HG03097 (cell line): ENCODE measurements around the gene GCGR.

Source experiments
- ATAC-seq: cut with Tn5 transposase; IDR thresholded peaks from one replicate; pipeline ENCODE4 v1.9.1; 2021; ENCODE audit not compliant: unreplicated experiment, low FRiP score

Gene GCGR

DNA sequence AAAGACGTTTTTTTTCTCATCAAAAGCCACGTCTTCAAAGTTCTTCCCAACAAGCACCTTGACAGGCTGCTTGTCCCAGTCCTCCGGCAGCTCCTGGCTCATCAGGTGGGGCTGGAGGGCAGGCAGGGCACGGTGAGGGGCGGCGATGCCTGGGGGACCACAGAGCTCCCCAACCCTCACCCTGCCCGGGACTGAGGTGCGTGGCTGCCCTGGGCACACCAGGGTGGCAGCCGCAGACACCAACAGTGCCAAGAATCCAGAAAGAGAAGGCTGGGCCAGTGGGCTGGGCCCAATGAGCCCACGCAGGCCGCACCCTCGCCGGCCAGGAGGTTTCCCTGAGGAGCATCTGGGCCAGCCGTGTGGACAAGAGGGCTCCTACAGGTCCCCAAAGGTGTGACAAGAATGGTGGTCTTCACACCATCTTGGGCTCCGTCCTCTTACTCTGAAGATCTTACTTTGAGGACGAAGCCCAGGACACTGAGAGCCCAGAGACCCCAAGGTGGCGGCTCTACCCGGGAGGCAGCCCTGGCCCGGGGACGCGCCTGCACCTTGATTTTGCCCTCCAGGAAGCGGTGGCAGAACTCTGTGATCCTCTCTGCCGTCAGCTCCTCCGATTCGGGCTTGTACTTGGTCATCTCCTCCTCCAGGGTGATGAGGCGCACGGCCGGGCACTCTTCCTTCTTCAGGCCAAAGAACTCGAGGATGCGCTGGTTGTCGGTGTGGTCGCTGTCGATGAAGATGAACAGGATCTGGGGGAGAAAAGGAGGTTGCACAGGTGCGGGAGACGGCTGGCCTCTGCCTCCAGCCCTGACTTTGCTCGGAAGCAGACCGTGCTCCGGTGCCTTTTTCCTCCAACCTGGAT is 42.2 kb downstream of the GCGR start:
- no peak for ATAC-seq

DNA sequence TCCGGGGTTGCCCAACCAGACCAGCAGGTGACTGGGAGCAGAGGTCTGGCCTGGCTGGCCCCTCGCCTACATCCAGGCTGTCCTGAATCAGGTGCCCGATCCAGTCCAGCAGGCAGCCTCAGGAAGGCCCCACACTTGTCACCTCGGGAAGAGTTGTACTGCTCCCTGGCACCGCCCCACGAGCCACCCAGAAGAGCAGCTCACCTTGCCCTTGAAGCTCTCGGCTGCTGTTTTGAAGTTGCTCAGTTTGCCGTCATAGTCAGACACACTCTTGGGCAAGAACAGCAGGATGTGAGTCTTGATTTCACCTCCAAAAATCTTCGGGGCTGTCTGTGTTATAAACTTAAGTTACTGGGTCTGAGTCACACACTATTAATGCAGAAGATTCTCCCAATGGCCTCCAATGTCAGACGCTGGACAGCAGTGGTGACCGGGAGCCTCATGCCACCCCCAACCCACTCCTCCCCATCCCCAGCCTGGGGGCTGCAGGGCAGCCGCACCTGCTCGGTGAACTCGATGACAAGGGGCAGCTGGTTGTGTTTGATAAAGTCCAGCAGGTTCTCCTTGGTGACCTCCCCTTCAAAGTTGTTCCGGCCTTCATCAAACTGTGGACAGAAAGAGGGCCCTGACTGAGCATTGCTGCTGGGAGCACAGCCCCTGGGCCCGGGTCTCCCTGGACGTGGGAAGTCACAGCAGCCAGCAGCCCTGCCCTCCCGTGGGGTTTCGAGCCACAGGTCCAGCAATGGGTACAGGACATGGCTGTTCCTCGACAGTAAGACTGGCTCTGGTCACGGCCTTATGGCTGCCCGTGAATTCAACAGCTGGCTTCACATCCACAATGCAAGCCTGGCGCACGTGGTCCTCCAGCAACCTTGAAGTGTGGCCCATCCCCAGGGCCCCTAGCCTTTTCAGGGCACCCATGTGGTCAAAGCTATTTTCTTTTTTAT is 43.1 kb downstream of the GCGR start:
- no peak for ATAC-seq

GRCh38 chr17:81849457-81849856 is 45.5 kb downstream of the GCGR start:
- no peak for ATAC-seq

- no peak for ATAC-seq
Measured at GRCh38 chr17:81851423-81851822, 47.5 kb downstream of the GCGR start.

GRCh38 chr17:81852237-81852636 is 48.3 kb downstream of the GCGR start:
- no peak for ATAC-seq

GRCh38 chr17:81854974-81855774 is 51.2 kb downstream of the GCGR start:
- no peak for ATAC-seq

- ATAC-seq, result no peak
Measured at GRCh38 chr17:81858170-81858966, 54.4 kb downstream of the GCGR start.

GRCh38 chr17:81858967-81859905 is 55.3 kb downstream of the GCGR start:
- ATAC-seq, result no peak

- ATAC-seq, result no peak
Measured at GRCh38 chr17:81859906-81860755, 56.2 kb downstream of the GCGR start, which contains the start of gene P4HB. TSS of gene P4HB (minus strand) at chr17:81860535. CDS start at chr17:81860471, 64 bp downstream.

- peak; percentile 79 for ATAC-seq
Measured at GRCh38 chr17:81860756-81861568, 57.0 kb downstream of the GCGR start.

GRCh38 chr17:81863123-81863675 is 59.2 kb downstream of the GCGR start:
- ATAC-seq, result no peak
